GM21381 (cell line): ENCODE results near the gene TOP3A.

ENCODE experiments used
- ATAC-seq: cut with Tn5 transposase; IDR thresholded peaks from one replicate; pipeline ENCODE4 v1.9.1; 2021; ENCODE audit warnings: mild to moderate bottlenecking, moderate library complexity; ENCODE audit not compliant: unreplicated experiment

Gene TOP3A

DNA sequence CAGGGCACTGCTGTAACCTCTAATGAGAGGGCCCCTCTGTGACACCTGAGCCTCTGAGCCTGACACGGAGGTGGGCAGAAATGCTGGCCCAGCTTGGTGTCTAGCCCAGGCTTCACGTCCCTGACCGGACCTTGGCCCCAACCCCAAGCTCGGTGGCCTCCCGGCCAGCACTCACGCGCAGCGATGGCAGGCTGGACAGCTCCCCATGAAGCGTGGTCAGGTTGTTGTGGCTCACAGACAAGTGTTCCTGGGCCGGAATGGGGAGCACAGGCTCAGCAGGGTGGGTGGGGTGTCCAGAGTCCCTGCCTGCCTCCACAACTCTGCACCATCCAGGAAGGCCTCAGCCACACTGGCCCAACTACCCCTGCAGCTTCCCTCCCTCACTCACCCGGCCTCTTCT, 58.4 kb downstream of the TOP3A start:
- no peak for ATAC-seq

- no peak for ATAC-seq
Observed at GRCh38 chr17:18254888-18255649, 59.7 kb downstream of the TOP3A start.

DNA sequence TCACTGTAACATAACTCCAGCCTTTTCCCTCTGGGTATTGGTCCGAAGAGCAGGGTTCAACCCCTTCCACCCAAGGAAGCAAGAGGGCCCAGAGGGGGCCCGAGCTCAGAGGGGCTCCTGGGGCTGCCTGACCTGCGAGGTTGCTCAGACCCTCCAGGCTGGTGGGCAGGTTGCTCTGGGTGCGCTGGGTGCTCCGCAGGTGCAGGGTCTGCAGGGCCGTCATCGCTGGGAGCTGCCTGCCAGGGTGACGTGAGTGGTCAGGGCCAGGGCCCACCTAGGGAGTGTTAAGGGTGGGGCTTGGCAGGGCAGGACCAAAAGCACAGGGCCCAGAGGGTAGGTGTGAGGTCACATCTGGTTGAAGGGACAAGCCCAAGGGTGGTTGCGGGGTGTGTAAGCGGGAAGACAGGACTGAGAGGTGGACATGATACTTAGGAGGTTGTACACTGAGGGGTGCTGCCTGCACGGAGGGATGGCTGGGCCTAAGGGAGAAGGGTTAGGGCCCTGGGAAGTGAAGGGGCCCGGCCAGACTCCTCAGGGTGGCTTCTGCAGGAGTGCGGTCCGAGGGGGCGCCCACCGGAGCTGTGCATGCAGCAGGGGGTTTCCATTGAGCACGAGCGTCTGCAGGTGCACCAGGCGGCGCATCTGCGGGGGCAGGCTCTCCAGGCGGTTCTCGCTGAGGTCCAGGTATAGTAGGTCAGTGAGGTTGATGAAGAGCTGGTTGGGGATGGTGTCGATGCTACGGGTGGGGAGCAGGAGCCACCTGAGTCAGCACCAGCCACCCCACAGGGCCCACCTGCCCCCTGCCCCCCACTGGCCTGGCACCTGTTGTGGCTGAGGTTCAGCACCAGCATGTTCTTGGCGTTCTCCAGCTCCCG, 60.6 kb downstream of the TOP3A start:
- ATAC-seq = no peak

GRCh38 chr17:18253187-18253884, 61.5 kb downstream of the TOP3A start:
- no peak for ATAC-seq

DNA sequence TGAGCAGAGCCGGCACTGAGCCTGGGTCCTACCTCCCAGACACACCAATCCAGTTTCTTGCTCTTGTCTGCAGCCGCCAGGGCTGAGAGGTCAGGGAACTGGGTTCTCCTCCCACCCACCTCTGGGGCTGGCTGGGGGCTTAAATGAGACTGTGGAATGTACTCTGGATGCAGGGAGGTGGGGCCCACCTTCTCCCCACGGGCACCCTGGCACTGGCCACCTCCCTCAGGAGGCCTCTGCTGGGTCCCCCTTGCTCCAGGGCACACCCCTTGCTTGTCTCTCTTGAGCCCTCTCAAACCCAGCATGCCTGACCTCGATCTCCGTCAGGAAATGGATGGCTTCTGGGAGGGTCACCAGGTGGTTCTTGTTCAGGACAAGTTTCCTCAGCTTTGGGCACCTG, 62.6 kb downstream of the TOP3A start:
- ATAC-seq = no peak

DNA sequence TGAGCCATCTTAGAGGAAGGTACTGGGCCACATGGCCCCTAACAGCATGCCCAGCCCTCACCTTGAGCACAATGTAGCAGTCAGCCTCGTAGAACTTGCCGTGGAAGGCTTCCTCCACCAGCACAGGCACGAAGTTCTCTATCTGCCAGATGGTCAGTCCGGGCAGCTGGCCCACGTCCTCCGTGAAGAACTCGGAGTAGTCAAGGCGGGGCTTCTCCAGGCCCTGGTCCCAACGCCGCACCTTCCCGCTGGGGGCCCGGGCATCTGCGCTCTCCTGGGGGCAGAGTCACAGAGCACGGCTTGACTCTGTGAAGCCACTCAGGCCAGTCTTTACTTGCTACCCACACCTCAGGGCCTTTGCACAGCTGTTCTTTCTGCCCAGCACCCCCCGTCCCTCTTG, 63.6 kb downstream of the TOP3A start:
- no peak for ATAC-seq

- no peak for ATAC-seq
Observed at GRCh38 chr17:18250708-18251107, 64.1 kb downstream of the TOP3A start.

DNA sequence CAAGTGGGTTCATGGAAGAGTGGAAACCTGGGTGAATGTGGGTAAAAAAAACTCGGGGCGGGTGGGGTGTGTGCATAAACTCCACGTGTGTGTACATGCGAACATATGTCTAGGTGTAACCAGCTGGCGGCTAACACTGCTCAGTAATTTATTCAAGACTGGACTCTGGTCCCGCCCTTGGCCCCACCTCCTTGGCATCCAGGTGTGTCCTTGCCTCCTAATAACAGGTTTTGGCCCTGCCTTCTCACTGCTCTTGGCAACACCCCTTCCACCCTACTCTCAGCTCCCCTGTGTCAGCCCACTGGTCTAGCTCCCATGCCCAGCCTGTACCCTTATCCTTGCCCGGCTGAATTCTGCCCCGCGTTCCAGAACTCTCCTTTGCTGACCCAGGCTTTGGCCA, 64.5 kb downstream of the TOP3A start:
- no peak for ATAC-seq

DNA sequence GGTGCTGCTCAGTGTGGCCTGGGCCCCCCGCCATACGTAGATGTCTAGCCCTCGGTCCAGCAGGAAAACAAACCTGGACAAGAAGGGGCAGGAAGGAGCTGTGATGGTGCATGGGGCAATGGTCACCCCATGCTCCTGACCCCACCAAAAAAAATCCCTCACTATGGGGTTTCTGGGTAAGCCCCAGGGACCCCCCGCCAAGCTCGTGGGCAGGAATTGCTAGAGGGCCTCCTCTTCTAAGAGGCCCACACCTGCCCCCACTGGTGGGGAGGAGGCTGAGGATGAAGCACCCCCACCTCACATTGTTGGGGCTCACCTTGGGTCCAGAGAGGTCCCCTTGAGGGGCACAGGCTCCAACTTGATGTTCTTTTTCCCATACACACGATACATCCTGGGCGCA, 66.0 kb downstream of the TOP3A start:
- no peak for ATAC-seq

GRCh38 chr17:18248300-18248731, 66.5 kb downstream of the TOP3A start:
- no peak for ATAC-seq

DNA sequence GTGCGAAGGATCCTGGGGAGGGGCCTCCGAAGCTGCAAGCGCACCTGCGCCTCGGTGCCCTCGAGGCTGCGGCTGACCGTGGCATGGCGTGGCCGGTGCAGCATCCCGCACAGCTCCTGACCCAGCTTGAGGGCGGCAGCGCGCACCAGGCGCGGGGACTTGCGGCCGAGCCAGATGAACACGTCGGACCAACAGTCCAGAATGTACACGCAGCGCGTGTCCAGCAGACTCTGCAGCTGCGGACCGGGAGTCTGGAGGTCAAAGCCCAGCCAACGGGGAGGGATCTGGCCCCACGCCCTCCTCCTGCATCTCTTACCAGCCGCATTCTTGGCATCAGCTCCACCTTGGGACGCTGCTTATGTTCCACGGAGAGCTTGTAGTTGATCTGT, 67.2 kb downstream of the TOP3A start:
- no peak for ATAC-seq

DNA sequence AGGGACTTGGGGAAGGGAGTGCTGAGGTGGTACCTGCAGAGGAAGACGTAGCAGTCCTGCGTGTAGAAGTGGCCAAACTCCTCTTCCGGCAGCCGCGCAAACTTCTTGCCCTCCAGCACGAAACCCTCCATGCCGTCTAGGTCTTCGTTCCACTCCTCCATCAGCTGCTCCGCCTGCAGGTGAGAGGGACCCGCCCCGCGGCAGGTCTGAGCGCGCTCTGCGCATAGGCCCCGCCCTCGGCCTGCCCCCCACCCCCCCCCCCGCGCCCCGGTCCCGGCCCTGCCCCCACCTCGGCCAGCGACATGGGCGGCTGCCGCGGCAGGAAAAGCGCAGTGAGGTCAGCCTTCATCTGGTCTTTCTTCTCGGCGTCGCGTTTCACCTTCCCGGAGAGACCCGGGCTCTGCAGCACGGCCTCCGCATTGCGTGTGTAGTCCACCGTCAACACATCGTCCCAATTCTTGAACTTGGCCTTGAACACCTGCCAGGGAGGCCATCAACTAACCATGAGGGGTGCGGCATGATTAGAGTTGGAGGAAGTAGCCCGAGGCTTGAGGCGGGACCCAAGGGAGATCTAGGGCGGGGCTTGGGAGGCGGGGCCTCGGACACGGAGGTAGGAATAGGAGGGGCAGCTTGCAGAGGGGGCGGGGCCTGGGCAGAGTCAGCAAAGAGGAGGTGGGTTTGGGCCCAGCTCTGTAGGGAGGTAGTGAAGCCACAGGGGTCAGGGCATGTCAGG, 67.7 kb downstream of the TOP3A start:
- no peak for ATAC-seq

DNA sequence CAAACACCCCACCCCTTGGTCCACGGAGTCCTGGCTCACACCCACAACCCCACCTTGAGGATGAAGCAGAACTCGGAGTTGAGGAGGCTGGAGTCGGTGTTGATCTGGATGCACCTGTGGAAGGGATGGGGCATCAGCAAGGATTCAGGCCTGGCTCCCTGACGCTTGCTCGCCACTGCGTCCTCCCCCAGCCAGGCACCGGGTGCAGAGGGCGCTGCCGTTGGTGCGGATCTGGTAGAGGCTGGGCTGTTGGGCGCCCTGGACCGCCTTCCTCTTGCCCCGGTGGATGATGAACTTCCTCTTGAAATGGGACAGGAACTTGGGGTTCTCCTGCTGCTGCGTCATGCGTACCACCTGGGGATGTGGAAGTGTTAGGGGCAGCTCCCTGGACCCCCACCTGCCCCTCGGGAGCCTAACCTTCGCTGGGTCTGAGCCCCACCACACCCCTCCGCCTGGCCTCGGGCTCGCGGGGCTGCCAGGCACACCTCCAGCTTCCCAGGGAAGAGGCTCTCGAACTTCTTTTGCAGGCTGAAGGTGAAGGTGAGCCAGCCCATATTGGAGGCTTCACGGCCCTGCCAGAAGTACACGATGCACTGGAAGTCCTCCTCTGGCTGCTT, 68.6 kb downstream of the TOP3A start:
- no peak for ATAC-seq

DNA sequence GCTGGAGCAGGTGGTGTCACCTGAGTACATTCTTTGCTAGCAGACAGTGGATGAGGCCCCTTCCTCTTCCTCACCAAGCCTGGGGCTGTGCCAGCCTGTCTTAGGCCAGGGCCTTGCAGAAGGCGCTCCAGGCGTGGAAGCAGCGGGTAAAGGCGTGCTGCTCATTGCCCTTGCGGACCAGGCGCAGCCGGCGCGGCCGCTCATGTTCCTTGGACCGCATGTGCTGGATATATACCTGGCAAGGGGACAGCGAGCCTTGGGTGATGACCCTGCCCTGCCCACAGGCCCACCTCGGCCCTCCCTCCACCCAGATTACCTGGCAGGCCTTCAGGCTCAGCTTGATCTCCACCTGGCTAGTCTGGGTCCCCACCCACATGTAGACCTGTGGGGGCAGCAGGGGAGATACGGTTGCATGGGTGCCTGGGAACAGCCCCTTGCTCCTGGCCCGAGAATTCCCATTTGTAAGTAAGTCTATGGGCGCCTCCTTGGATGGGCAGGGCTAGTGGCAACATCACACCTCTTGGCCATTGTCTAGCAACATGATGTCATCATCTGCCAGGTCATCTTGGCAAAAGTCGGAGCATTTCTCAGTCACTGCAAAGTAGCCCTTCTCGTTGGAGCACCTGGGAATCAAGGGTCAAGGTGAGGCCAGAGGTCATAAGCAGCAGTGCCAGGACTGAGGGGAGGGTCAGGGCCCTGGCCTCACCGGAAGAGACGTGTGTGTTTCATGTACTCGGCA, 69.6 kb downstream of the TOP3A start:
- no peak for ATAC-seq

- no peak for ATAC-seq
Observed at GRCh38 chr17:18241229-18241871, 73.4 kb downstream of the TOP3A start.

GRCh38 chr17:18240449-18240848, 74.3 kb downstream of the TOP3A start:
- ATAC-seq = no peak

GRCh38 chr17:18238299-18238698, 76.5 kb downstream of the TOP3A start:
- no peak for ATAC-seq

DNA sequence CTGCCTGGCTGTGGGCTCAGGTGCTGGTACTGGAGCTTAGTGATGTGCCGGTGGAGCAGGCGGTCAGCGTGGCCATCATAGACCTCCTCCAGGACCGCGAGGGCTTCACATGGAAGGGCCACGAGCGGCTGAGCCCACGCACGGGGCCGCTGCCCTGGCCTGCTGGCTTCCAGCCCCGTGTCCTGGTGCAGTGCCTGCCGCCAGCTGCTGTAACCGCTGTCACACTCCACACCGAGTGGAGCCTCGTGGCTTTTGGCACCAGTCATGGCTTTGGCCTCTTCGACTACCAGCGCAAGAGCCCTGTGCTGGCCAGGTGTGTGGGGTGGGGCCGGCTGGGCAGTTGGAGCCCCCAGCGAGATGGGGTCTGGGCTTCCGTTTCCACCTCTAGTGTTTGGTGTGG, 77.3 kb downstream of the TOP3A start:
- ATAC-seq = no peak

DNA sequence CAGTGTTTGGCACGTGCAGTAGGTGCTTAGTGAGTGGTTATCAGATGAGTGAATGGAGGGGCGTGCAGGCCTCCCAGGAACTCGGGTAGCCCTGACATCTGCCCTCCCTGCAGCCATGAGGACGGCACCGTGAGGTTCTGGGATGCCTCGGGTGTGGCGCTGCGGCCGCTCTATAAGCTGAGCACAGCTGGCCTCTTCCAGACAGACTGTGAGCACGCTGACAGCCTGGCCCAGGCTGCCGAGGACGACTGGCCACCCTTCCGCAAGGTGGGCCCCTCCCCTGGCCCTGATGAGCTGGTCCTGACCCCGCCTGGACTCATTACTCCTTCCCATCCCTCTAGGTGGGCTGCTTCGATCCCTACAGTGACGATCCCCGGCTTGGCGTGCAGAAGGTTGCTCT, 78.3 kb downstream of the TOP3A start:
- no peak for ATAC-seq
